Adrenal gland (tissue), 5 donors: ENCODE results near the gene PHF21A.

Experiments used
- POLR2A ChIP-seq, 2 donors: fragments of 450-650 bp; IDR thresholded peaks; one replicate each; pipeline ENCODE4 v1.6.1; 2017; ENCODE audit warnings: antibody characterized with exemption in 2 of 2, mild to moderate bottlenecking in 2 of 2, moderate library complexity in 1 of 2
- TF ChIP-seq, protein P1 (sequence below), 6 experiments: fragments of 450-650 bp in 4 of 6; fragments of 200-600 bp in 2 of 6; sonication (generic) in 1 of 6; IDR thresholded peaks; 1 replicate in 5 of 6; 2 replicates in 1 of 6; pipeline versions ENCODE4 v1.5.1 to v1.8.0; 2016 to 2021; ENCODE audit warnings: antibody characterized with exemption in 6 of 6, mild to moderate bottlenecking in 2 of 6, moderate library complexity in 1 of 6
- donor health status: DM: no; HTN: no; CAD: no.

- TF ChIP-seq, protein P1, sequence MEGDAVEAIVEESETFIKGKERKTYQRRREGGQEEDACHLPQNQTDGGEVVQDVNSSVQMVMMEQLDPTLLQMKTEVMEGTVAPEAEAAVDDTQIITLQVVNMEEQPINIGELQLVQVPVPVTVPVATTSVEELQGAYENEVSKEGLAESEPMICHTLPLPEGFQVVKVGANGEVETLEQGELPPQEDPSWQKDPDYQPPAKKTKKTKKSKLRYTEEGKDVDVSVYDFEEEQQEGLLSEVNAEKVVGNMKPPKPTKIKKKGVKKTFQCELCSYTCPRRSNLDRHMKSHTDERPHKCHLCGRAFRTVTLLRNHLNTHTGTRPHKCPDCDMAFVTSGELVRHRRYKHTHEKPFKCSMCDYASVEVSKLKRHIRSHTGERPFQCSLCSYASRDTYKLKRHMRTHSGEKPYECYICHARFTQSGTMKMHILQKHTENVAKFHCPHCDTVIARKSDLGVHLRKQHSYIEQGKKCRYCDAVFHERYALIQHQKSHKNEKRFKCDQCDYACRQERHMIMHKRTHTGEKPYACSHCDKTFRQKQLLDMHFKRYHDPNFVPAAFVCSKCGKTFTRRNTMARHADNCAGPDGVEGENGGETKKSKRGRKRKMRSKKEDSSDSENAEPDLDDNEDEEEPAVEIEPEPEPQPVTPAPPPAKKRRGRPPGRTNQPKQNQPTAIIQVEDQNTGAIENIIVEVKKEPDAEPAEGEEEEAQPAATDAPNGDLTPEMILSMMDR (IDR thresholded peaks at IDR 0.05), result no peak
- TF ChIP-seq POLR2A (IDR thresholded peaks at IDR 0.05), result no peak
Observed at GRCh38 chr11:45941285-45941684, 180.0 kb downstream of the PHF21A start.
